Measurements from ENCODE around the gene METTL2A. TPM values are rescaled to one million over a fixed set of nuclear protein-coding genes. Genes with fewer than 3 reads are reported as not detected.
"Not testable (repeated sequence)": the region's sequence is repeated elsewhere in the genome, so short reads cannot be mapped to it uniquely, and the experiment has no call there.

Gene METTL2A
- total RNA-seq, 1 experiment from 2014 or later = 21.3 TPM

GRCh38 chr17:62456016-62456415, 32.3 kb downstream of the METTL2A start:
- Mint-ChIP-seq H3K4me1 (ENCODE audit: low read depth, unreplicated experiment) (no peaks in the 10 kb centered on the region), H3K27ac (ENCODE audit: unreplicated experiment) (no peak overlapping the region), H3K9me3 (ENCODE audit: low read depth, unreplicated experiment) (no peaks in the 10 kb centered on the region), H3K4me3 (ENCODE audit: low read depth, unreplicated experiment) (no peak overlapping the region), H3K27me3 (ENCODE audit: unreplicated experiment) (no peaks in the 10 kb centered on the region), H3K36me3 (ENCODE audit: insufficient read depth, unreplicated experiment) (no peaks in the 10 kb centered on the region)
- no TSS peak for BruUV-seq (replicated peaks)
- CTCF ChIA-PET = no interaction called here
- TF ChIP-seq CTCF (IDR thresholded peaks at IDR 0.05; ENCODE audit: unreplicated experiment) = no peak
- intact Hi-C loops (cut with micrococcal nuclease; ENCODE audit: unreplicated experiment) = no loop called here
- DNase-seq = no peak

- H3K27ac Mint-ChIP-seq (ENCODE audit: unreplicated experiment); BruUV-seq (replicated peaks); H3K36me3 Mint-ChIP-seq (ENCODE audit: insufficient read depth, unreplicated experiment); CTCF ChIA-PET; H3K9me3 Mint-ChIP-seq (ENCODE audit: low read depth, unreplicated experiment); DNase-seq; H3K4me3 Mint-ChIP-seq (ENCODE audit: low read depth, unreplicated experiment); H3K4me1 Mint-ChIP-seq (ENCODE audit: low read depth, unreplicated experiment); H3K27me3 Mint-ChIP-seq (ENCODE audit: unreplicated experiment); intact Hi-C loops (cut with micrococcal nuclease; ENCODE audit: unreplicated experiment): not testable (repeated sequence)
These were observed 34.8 kb downstream of the METTL2A start for GRCh38 chr17:62458483-62458882.

- DNase-seq; H3K27ac Mint-ChIP-seq (ENCODE audit: unreplicated experiment); BruUV-seq (replicated peaks); H3K36me3 Mint-ChIP-seq (ENCODE audit: insufficient read depth, unreplicated experiment); H3K4me3 Mint-ChIP-seq (ENCODE audit: low read depth, unreplicated experiment); H3K4me1 Mint-ChIP-seq (ENCODE audit: low read depth, unreplicated experiment); H3K9me3 Mint-ChIP-seq (ENCODE audit: low read depth, unreplicated experiment); intact Hi-C loops (cut with micrococcal nuclease; ENCODE audit: unreplicated experiment); CTCF ChIA-PET: not testable (repeated sequence)
- H3K27me3 Mint-ChIP-seq (ENCODE audit: unreplicated experiment) = peaks cover 10% of the 10 kb centered on the region
These were observed 40.7 kb downstream of the METTL2A start for GRCh38 chr17:62464422-62464821.

- H3K27ac Mint-ChIP-seq (ENCODE audit: unreplicated experiment); BruUV-seq (replicated peaks); DNase-seq; H3K9me3 Mint-ChIP-seq (ENCODE audit: low read depth, unreplicated experiment); H3K36me3 Mint-ChIP-seq (ENCODE audit: insufficient read depth, unreplicated experiment); H3K4me3 Mint-ChIP-seq (ENCODE audit: low read depth, unreplicated experiment); H3K4me1 Mint-ChIP-seq (ENCODE audit: low read depth, unreplicated experiment); intact Hi-C loops (cut with micrococcal nuclease; ENCODE audit: unreplicated experiment); CTCF ChIA-PET: not testable (repeated sequence)
- peaks cover 10% of the 10 kb centered on the region for H3K27me3 Mint-ChIP-seq (ENCODE audit: unreplicated experiment)
These were observed 41.6 kb downstream of the METTL2A start for GRCh38 chr17:62465271-62465670.

GRCh38 chr17:62470666-62471379, 47.1 kb downstream of the METTL2A start:
- DNase-seq = peak; percentile 84
- H3K4me1 Mint-ChIP-seq (ENCODE audit: low read depth, unreplicated experiment); H3K27me3 Mint-ChIP-seq (ENCODE audit: unreplicated experiment); H3K9me3 Mint-ChIP-seq (ENCODE audit: low read depth, unreplicated experiment); H3K4me3 Mint-ChIP-seq (ENCODE audit: low read depth, unreplicated experiment); H3K36me3 Mint-ChIP-seq (ENCODE audit: insufficient read depth, unreplicated experiment); BruUV-seq (replicated peaks); intact Hi-C loops (cut with micrococcal nuclease; ENCODE audit: unreplicated experiment): not testable (repeated sequence)
- CTCF ChIA-PET = interaction anchor here (0.7 kb wide), 1 partner anchor 17 kb away, joined by 4 read pairs; no protein-coding TSS in a partner anchor
- H3K27ac Mint-ChIP-seq (ENCODE audit: unreplicated experiment) = peak overlapping the region; percentile 69

- H3K36me3 Mint-ChIP-seq (ENCODE audit: insufficient read depth, unreplicated experiment); CTCF ChIA-PET; H3K27me3 Mint-ChIP-seq (ENCODE audit: unreplicated experiment); DNase-seq; H3K4me3 Mint-ChIP-seq (ENCODE audit: low read depth, unreplicated experiment); BruUV-seq (replicated peaks); H3K4me1 Mint-ChIP-seq (ENCODE audit: low read depth, unreplicated experiment); intact Hi-C loops (cut with micrococcal nuclease; ENCODE audit: unreplicated experiment); H3K9me3 Mint-ChIP-seq (ENCODE audit: low read depth, unreplicated experiment); H3K27ac Mint-ChIP-seq (ENCODE audit: unreplicated experiment): not testable (repeated sequence)
These were observed 47.7 kb downstream of the METTL2A start for GRCh38 chr17:62471380-62471880.

- BruUV-seq (replicated peaks); H3K4me3 Mint-ChIP-seq (ENCODE audit: low read depth, unreplicated experiment); DNase-seq; H3K27ac Mint-ChIP-seq (ENCODE audit: unreplicated experiment); intact Hi-C loops (cut with micrococcal nuclease; ENCODE audit: unreplicated experiment); H3K36me3 Mint-ChIP-seq (ENCODE audit: insufficient read depth, unreplicated experiment); CTCF ChIA-PET; H3K27me3 Mint-ChIP-seq (ENCODE audit: unreplicated experiment); H3K4me1 Mint-ChIP-seq (ENCODE audit: low read depth, unreplicated experiment); H3K9me3 Mint-ChIP-seq (ENCODE audit: low read depth, unreplicated experiment): not testable (repeated sequence)
These were observed 49.6 kb downstream of the METTL2A start for GRCh38 chr17:62473030-62473982.

GRCh38 chr17:62477111-62477510, 53.4 kb downstream of the METTL2A start:
- intact Hi-C loops (cut with micrococcal nuclease; ENCODE audit: unreplicated experiment); H3K9me3 Mint-ChIP-seq (ENCODE audit: low read depth, unreplicated experiment); DNase-seq; CTCF ChIA-PET; H3K36me3 Mint-ChIP-seq (ENCODE audit: insufficient read depth, unreplicated experiment); H3K27me3 Mint-ChIP-seq (ENCODE audit: unreplicated experiment); H3K4me1 Mint-ChIP-seq (ENCODE audit: low read depth, unreplicated experiment): not testable (repeated sequence)
- Mint-ChIP-seq H3K4me3 (ENCODE audit: low read depth, unreplicated experiment) (peak overlapping the region; percentile 38), H3K27ac (ENCODE audit: unreplicated experiment) (peak overlapping the region; percentile 11)
- TSS peak; percentile 57 for BruUV-seq (replicated peaks)

All from Calu3 (cell line).